ENCODE measurements around the gene PCDHGB6. TPM values are rescaled to one million over a fixed set of nuclear protein-coding genes. Genes with fewer than 3 reads are reported as not detected.

PCDHGB6 gene
- total RNA-seq, 1 donor from 2014 or later: 23.1 TPM

DNA sequence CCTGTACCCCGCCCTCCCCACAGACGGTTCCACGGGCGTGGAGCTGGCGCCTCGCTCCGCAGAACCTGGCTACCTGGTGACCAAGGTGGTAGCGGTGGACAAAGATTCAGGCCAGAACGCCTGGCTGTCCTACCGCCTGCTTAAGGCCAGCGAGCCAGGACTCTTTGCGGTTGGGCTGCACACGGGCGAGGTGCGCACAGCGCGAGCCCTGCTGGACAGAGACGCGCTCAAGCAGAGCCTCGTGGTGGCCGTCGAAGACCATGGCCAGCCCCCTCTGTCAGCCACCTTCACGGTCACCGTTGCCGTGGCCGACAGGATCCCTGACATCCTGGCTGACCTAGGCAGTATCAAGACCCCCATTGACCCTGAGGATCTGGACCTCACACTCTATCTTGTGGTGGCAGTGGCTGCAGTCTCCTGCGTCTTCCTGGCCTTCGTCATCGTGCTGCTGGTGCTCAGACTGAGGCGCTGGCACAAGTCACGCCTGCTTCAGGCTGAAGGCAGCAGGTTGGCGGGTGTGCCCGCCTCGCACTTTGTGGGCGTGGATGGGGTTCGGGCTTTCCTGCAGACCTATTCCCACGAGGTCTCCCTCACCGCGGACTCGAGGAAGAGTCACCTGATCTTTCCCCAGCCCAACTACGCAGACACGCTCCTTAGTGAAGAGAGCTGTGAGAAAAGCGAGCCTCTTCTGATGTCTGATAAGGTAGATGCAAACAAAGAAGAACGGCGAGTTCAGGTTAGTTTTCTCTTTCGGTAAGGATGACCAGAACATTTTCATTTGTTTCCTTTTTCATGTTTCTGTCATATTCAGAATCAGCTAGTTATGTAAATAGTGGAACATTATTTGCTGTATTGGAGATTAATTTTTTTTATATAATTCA, 41.6 kb upstream of the PCDHGB6 start:
- no peaks in the 10 kb centered on the region for H3K4me1 Mint-ChIP-seq (ENCODE audit: low read depth)
- no peak overlapping the region for H3K27ac Mint-ChIP-seq
- TF ChIP-seq, protein P1, sequence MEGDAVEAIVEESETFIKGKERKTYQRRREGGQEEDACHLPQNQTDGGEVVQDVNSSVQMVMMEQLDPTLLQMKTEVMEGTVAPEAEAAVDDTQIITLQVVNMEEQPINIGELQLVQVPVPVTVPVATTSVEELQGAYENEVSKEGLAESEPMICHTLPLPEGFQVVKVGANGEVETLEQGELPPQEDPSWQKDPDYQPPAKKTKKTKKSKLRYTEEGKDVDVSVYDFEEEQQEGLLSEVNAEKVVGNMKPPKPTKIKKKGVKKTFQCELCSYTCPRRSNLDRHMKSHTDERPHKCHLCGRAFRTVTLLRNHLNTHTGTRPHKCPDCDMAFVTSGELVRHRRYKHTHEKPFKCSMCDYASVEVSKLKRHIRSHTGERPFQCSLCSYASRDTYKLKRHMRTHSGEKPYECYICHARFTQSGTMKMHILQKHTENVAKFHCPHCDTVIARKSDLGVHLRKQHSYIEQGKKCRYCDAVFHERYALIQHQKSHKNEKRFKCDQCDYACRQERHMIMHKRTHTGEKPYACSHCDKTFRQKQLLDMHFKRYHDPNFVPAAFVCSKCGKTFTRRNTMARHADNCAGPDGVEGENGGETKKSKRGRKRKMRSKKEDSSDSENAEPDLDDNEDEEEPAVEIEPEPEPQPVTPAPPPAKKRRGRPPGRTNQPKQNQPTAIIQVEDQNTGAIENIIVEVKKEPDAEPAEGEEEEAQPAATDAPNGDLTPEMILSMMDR (IDR thresholded peaks at IDR 0.05; ENCODE audit: unreplicated experiment): no peak
- DNase-seq (ENCODE audit: low spot score, unreplicated experiment): no peak
- H3K36me3 Mint-ChIP-seq (ENCODE audit: insufficient read depth): peaks cover 16% of the 10 kb centered on the region
- no peaks in the 10 kb centered on the region for H3K27me3 Mint-ChIP-seq
- H3K4me3 Mint-ChIP-seq (ENCODE audit: low read depth): no peak overlapping the region
- H3K9me3 Mint-ChIP-seq (ENCODE audit: low read depth): peaks cover 50% of the 10 kb centered on the region

DNA sequence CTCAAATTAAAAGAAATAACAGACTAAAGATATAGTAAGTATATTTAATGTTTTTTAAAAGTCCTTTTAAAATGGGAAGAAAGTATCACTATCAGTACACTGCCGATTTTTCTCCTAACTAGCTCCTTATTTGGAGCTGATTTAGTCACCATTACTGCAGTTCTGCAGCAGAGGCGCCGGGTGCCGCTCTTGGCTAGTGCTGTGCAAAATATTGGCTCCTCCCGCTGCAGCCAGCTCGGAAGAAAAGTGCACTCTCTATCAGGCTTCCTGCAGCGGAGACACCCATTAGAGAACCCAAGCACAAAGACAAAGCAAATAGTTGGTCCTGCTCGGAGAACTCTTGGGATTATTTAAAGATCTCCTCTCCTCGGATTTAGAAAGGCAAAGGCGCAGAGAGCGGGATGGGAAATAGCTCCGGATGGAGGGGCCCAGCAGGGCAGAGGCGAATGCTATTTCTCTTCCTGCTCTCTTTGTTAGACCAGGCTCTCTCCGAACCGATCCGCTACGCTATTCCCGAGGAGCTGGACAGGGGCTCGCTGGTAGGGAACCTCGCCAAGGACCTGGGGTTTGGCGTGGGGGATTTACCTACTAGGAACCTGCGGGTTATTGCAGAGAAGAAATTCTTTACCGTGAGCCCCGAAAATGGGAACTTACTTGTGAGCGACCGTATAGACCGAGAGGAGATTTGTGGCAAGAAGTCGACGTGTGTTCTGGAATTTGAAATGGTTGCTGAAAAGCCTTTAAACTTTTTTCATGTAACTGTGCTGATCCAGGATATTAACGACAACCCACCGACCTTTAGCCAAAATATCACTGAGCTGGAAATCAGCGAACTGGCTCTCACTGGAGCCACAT, 37.6 kb upstream of the PCDHGB6 start, which contains the start of gene PCDHGB3:
PCDHGB3 (plus strand) TSS at position 249 of the 855 bp plus-strand sequence; CDS start at position 402, 153 bp downstream.
- H3K36me3 Mint-ChIP-seq (ENCODE audit: insufficient read depth): peaks cover 18% of the 10 kb centered on the region
- TF ChIP-seq, protein P1 (IDR thresholded peaks at IDR 0.05; ENCODE audit: unreplicated experiment): no peak
- H3K4me1 Mint-ChIP-seq (ENCODE audit: low read depth): no peaks in the 10 kb centered on the region
- no peaks in the 10 kb centered on the region for H3K27me3 Mint-ChIP-seq
- no peak within 1 kb of the TSS for H3K4me3 Mint-ChIP-seq (ENCODE audit: low read depth)
- H3K9me3 Mint-ChIP-seq (ENCODE audit: low read depth): peaks cover 49% of the 10 kb centered on the region
- no peak within 1 kb of the TSS for H3K27ac Mint-ChIP-seq
- no peak for DNase-seq (ENCODE audit: low spot score, unreplicated experiment)

- H3K27me3 Mint-ChIP-seq: no peaks in the 10 kb centered on the region
- peaks cover 50% of the 10 kb centered on the region for H3K9me3 Mint-ChIP-seq (ENCODE audit: low read depth)
- peaks cover 20% of the 10 kb centered on the region for H3K36me3 Mint-ChIP-seq (ENCODE audit: insufficient read depth)
These were observed 36.0 kb upstream of the PCDHGB6 start for GRCh38 chr5:141371572-141372475.

GRCh38 chr5:141373673-141374317, 34.0 kb upstream of the PCDHGB6 start, which contains the start of gene PCDHGA6:
Gene PCDHGA6, plus strand, starts transcription at chr5:141373891. Its CDS starts 193 bp downstream, at chr5:141374084.
- Mint-ChIP-seq H3K36me3 (ENCODE audit: insufficient read depth) (peaks cover 20% of the 10 kb centered on the region), H3K27me3 (no peaks in the 10 kb centered on the region), H3K27ac (no peak within 1 kb of the TSS), H3K9me3 (ENCODE audit: low read depth) (peaks cover 55% of the 10 kb centered on the region), H3K4me3 (ENCODE audit: low read depth) (no peak within 1 kb of the TSS), H3K4me1 (ENCODE audit: low read depth) (no peaks in the 10 kb centered on the region)
- DNase-seq (ENCODE audit: low spot score, unreplicated experiment): no peak
- TF ChIP-seq, protein P1 (IDR thresholded peaks at IDR 0.05; ENCODE audit: unreplicated experiment): no peak

More at GRCh38 chr5:141371572-141372475, 36.0 kb upstream of the PCDHGB6 start:
- TF ChIP-seq, protein P1 (IDR thresholded peaks at IDR 0.05; ENCODE audit: unreplicated experiment): no peak
- Mint-ChIP-seq H3K4me3 (ENCODE audit: low read depth) (no peak overlapping the region), H3K4me1 (ENCODE audit: low read depth) (no peaks in the 10 kb centered on the region), H3K27ac (no peak overlapping the region)
- DNase-seq (ENCODE audit: low spot score, unreplicated experiment): no peak

Measured in progenitor cell of endocrine pancreas (in vitro differentiated cells).